GM12874 (cell line): ENCODE measurements around the gene DTNBP1.

Experiments used
- CTCF ChIP-seq: IDR thresholded peaks from 2 replicates; pipeline ENCODE4 v1.5.1; 2011; ENCODE audit warnings: low read depth, mild to moderate bottlenecking, control low read depth, low read length, moderate library complexity; ENCODE audit not compliant: insufficient read depth

Gene DTNBP1

GRCh38 chr6:15561447-15562199 is 101.2 kb downstream of the DTNBP1 start:
- no peak for TF ChIP-seq CTCF

- no peak for TF ChIP-seq CTCF
Measured at GRCh38 chr6:15560713-15561112, 102.1 kb downstream of the DTNBP1 start.

- TF ChIP-seq CTCF = no peak
Measured at GRCh38 chr6:15557174-15557573, 105.7 kb downstream of the DTNBP1 start.

GRCh38 chr6:15556711-15557110 is 106.1 kb downstream of the DTNBP1 start:
- TF ChIP-seq CTCF = no peak

- TF ChIP-seq CTCF = no peak
Measured at GRCh38 chr6:15555101-15556038, 107.5 kb downstream of the DTNBP1 start.

GRCh38 chr6:15554728-15555100 is 108.1 kb downstream of the DTNBP1 start:
- TF ChIP-seq CTCF = no peak

GRCh38 chr6:15553736-15554294 is 109.0 kb downstream of the DTNBP1 start:
- TF ChIP-seq CTCF = no peak
